Stimulated activated CD8-positive, alpha-beta memory T cell treated with anti-CD3 and anti-CD28 coated beads, Interleukin-2, amount 100 ng/mL, for 1 hour (primary cell): ENCODE measurements around the gene TMTC2.
"Not testable (repeated sequence)": the region's sequence is repeated elsewhere in the genome, so short reads cannot be mapped to it uniquely, and the experiment has no call there.

ENCODE experiments used
- DNase-seq, 2 donors: peaks; one replicate each; pipeline ENCODE4 v3.0.0-alpha.2; 2020; ENCODE audit warnings: low read depth in 2 of 2

TMTC2 gene

DNA sequence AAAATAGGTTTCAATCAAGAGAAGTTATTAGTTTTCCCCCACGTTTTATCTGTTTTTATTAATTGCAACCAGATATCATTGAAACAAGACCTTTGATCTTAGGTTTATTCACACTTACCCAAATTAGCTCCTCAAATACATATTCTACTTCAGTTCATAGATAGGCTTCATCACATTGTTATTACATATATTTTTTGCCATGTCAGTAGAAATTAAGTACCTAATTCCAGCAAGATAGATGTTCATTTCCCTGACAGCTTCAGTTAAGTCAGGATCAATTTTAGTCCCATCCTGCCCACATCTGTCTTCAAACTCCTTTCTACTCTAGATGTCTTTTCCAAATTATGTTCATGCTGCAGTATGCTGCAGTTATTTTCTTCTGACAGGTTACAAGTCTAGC lies 388.8 kb downstream of the TMTC2 start:
- no peak for DNase-seq

DNA sequence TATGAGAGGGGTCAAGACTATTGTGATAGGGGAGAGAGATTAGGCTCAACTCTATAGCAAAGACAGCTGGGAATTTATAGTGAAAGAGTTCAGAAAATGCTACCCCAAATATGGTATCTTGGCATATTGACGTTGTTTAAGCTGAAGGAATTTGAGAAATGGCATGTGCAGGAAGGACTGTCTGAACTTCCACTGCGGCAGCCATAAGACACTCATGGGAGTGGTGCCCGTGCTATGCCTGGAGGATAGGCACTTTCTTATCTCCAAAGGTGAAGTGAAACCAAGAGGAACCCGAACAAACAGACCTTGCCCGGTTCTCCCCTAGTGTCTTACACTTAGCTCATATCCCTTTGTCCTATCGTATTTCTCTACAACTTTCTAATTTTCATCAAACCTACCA lies 390.3 kb downstream of the TMTC2 start:
- DNase-seq, result no peak

DNA sequence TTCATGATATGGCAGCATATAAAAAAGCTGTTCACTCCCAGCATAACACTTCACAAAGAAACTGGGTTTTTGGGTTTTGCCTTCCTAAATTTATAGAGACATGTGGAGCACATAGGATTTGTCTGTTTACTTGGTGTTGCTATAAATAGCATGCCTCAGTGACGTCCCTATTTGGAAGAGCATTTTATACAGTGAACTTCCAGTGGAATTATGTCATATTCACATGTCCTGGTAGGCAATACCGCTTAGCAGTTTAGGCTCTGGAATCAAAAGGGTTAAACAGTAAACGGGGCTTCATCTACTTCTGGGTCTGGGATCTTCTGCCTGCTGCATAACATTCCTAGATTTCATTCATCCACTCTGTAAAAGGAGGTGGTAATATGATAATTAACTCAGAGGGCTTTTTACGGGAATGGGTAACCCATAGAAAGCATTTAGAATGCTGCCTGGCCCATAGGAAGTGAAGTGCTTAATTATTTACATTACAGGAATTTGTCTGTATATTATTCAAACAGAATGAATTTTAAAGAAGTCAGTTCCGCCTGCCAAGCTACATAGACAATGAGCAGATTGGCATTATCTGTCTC lies 396.1 kb downstream of the TMTC2 start:
- DNase-seq, result no peak

DNA sequence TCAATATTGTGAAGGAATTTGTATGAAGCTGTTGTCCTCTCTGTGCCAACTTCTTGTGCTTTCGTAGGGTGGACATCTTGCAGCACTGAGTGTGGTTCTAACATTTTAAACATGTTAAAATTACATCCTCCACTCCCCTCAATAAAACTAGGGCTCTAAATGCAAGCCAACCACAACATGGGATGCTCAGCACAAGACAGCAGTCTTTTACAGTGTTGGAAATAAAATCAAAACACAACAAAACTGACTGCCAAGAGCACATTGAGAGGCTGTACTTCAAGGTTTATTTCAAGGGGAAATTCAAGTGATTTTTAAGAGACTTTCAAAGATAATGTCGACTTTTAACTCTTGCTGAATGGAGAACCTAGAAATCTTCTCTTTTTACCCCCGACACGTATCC lies 396.9 kb downstream of the TMTC2 start:
- no peak for DNase-seq

DNA sequence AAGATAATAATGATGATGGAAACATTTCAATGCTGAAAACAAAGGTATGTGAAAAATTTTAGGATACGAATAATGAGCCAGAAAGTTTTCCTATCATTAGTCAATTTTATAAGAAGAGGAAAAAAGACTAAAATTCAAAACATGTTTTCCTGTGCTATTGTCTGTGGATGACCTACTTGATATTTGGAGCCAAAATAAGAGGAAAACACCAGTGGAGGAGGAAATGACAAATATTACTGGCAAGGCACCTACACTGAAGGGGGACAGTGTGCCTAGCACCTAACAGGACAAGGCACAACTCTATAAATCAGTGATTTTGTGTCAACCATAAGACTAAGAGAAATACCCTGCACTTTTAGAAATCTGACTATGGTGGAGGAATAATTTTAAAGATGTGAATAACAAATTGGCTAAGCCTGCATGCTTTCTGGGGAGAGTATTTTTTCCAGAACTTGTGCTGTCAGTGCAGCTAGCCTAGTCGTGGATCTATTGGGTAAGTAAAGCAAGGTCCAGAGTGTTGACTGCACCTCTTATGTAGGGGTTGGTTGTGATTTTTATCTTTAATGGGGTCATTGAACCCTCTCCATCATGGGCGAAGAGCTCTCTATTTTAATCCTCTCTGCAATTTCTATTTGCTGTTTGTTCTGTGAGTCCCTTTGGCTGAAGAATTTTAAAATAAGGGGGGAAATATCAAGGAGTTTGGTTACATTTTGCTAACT lies 398.0 kb downstream of the TMTC2 start:
- DNase-seq, result no peak

DNA sequence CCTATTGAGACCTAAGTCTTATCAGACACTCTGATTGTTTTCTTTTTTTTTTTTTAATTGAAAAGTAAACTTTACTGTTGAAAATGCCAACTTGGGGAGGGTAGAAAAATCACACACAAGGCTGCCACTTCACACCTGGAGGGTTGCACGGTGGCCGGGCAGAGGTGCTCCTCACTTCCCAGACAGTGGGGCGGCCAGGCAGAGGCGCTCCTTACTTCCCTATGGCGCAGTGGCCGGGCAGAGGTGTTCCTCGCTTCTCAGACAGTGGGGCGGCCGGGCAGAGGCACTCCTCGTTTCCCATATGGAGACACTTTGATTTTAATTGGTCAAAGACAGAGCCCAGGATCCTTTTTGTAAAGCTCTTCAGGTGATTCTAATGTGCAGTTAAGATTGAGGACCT lies 399.3 kb downstream of the TMTC2 start:
- no peak for DNase-seq

DNA sequence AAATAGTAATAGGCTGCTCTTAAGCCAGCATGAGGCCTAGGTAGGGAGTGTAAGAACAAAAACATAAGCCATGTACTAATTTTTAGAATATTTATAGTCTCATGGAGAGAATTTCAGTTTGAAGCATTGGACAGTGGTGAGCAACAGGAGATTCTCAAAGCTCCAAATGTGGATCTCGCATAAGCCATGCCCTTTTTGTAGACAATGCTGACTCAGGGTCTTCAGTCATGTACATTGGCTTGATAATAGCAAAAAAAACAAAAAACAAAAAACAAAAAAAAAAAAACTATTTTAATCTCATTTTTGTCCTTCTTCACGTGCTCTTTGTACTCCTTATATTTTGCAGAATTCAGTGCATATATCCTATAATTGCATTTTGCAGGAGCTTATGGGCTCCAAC lies 402.9 kb downstream of the TMTC2 start:
- DNase-seq, result no peak

DNA sequence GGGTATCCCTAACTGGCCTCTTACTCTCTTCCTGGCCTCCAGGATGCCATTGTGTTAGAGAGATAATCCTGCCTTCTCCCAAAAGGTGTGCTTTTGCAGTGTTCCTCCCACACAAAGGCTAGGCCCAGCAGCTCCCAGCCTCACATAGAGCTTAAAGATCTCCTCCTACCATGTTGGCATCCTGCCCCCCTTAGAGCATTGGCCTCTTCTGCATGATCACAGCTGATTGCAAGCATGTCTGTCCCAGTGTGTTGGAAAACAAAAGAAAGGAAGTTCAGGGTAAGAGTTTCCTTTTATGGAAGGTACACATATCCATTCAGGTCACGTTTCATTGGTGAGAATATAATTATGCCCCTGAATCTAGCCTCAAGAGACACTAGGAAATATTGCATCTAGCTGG lies 405.4 kb downstream of the TMTC2 start:
- DNase-seq, result no peak

DNA sequence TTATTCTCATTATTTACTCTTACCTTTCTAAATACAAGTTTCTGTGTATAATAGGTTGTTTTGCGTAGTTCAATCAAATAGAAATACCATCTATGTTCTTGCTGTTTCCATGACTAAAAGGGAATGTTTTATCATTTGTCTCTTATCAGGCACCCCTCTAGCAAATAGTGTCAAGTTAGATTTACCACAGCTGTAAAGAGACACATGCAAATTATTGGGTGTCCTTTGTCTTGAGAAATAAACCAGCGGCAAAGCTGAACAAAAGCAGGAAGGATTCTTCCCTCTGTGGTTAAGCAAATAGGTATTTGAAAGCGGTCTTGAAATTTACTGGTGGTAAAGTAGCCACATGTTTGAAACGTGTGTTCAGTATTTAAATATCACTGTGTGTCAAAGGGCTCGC lies 405.9 kb downstream of the TMTC2 start:
- no peak for DNase-seq

DNA sequence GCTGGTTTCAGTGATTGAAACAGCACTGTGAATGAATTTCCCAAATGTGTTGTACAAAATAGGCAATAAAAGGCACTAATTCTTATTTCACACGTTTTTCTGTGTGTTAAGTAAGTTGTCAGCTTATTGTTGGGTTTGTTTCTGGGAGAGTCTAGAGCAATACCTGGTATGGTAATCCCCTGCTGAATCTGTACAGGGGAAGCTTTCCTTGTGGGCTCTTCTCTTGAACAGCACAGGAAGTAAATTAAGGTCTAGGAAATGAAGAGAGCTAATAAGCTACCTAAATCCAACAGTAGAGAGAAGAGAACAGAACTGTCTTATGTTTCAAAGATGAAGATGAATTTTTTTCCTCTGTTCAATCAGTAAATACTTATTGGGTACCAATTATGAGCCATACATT lies 406.7 kb downstream of the TMTC2 start:
- no peak for DNase-seq

DNA sequence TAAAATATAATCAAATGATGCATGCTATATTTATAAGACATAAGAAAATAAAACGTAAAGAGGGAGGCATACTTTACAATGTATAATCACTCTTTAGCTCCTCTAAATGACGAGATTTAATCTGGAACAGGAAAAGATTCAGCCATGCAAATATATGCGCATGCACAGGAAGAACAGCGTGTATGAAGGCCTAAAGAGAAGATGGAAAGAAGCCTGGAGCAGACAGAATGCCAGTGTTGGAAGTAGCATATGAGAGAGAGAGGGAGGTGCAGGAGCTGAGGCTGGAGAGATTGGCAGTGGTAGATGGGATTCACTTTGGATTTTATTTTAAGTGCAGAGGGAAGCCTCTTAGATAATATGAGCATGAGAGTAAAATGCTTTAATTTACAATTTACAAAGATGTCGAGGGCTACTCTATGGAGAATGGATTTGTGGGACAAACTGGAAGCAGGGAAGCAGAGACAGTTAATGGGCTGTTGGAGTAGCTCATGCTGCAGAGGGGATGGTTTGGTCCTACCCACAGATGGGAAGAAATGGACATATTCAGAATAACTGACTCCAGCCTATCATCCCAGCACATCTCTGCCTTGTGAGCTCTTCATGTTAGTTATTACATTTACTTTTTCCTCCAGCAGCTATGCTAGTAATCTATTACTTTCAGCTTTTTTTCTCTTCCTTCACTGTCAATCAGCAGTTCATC lies 411.1 kb downstream of the TMTC2 start:
- DNase-seq, result no peak

DNA sequence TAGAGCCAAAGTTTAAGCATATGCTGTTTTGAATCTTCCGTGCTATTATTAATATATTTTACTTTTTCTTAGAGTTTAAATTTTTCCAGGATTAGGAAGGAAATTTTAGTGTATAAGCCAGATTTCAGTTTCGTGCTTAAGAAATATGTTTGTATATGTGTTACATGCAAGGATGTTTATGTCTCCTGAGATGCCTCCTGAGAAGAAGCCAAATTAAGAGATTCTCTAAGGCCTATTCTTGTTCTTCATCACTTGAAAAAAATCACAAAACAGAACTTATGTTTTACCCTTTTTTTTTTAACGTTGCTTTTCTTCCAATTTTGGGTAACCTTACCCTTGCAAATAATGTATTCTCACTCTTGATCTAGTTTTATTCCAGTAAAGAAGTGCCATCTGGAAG lies 412.7 kb downstream of the TMTC2 start:
- DNase-seq, result no peak

DNA sequence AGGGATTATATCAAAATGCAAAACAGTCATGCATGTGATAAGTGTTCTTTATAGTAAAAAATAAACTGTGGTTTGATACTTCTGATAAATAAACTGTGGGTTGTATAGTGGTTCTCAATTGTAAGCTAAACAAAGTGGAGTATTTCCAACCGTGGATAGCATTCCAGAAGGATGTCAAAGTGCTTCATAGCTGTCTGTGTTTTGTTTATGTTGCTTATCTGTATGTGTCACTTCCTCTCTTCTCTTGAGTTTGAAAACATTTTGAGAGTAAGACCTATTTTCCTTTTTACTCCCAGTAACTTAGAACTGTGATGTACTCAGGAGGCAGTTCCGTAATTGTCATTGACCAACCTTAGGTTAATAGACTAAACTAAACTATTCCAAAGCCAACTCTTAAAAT lies 415.8 kb downstream of the TMTC2 start:
- no peak for DNase-seq

DNA sequence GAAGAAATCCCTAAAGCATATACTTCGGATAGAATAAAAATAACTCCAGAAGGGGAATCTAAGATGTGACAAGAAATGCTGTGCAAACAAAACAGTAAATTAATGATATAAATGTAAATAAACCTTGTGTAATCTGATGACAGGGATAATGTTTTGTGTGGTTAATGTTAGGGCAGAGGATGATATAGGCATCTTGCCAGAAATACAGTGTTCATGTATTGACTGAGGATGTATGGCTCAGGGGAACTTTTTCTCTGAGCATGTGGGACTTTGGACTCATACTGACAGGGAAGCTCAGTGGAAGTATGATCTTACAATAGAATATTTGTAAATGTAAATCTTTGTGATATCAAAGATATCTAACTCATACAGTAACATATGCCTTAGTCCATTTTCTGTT lies 420.2 kb downstream of the TMTC2 start:
- DNase-seq, result no peak

DNA sequence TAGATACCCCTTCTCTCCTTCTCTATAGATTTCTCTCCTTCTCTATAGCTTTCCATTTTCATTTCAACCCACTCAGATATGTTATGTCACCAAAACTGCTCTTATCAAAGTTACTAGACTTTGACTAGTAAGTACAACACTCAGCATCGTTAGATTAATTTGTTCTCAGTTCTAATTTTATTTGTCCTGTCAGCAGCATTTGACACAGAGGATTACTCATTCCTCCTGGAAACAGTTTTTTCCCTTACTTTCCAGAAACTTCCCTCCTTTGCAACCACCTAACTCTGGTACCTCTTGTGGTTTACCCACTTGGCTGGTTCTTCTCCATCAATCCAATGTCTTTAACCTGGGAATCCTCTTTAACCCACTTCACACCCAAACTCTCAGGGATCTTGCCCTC lies 423.7 kb downstream of the TMTC2 start:
- no peak for DNase-seq

DNA sequence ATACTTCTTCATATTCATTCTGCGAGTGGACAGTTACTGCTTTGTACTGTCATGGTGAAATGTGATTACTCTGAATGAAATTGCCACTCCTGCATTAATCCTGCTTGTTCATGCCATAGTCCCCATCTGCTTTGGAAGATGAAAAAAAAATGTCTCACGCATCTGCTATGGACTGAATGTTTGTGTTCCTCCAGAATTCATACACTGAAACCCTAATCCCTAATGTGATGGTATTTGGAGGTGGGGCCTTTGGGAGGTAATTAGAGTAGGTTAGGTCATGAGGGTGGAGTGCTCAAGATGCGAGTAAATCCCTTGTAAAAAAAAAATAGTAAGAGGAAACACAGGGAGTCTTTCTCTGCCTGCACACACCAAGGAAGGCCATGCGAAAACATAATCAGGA lies 427.2 kb downstream of the TMTC2 start:
- no peak for DNase-seq

DNA sequence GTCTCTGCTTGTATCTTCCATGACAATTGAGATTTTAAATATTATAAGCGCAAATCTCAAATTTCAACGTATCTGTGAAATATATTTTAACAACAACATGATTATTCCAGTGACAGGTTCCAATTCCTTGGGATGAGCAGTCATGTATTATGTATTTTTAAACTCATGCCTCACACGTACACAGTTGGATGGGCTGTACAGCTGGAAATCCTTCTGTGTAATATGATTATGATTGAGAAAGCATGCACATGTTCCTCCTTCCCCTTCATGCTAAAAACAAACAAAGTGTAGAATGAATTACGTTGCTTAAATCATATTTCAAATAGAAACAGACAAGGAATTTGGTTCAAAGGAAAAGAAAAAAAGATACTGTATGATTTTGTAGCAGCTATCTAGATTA lies 428.3 kb downstream of the TMTC2 start:
- DNase-seq, result no peak

DNA sequence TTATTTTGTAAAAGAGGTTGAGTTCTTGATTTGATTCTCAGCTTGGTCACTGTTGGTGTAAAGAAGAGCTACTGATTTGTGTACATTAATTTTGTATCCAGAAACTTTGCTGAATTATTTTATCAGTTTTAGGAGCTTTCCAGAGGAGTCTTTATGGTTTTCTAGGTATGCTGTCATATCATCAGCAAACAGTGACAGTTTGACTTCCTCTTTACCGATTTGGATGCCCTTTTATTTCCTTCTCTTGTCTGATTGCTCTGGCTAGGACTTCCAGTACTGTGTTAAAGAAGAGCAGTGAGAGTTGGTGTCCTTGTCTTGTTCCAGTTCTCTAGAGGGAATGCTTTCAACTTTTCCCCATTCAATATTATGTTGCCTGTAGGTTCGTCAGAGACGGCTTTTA lies 431.2 kb downstream of the TMTC2 start:
- DNase-seq, result not testable (repeated sequence)

DNA sequence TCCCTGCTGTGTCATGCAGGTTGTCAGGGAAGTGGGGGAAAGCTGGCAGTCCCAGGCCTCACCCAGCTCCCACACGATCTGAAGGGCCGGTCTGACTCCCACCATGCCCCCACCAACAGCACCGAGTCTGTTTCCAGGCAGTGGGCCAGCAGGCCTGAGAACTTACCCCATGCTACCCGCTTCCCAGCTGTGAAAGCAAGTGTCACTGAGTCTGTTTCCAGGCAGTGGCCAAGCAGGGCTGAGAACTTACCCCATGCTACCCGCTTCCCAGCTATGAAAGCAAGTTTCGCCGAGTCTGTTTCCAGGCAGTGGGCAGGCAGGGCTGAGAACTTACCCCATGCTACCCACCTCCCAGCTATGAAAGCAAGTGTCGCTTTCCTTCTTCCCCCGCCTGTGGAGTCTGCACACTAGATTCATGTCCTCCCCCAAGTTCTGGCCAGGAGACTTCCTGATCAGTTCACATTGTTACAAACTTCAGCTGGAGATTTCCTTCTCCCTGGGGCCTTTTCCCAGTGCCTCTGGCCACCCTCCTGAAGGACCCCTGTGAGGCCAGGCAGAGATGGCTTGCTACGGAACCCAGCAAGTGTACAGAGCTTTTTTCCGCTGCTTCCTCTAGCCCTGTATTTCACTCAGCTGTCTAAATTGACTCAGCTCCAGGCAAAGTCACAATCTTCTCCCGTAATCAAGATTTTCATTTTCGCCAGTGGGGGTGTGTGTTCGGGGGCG lies 435.4 kb downstream of the TMTC2 start:
- DNase-seq, result no peak

DNA sequence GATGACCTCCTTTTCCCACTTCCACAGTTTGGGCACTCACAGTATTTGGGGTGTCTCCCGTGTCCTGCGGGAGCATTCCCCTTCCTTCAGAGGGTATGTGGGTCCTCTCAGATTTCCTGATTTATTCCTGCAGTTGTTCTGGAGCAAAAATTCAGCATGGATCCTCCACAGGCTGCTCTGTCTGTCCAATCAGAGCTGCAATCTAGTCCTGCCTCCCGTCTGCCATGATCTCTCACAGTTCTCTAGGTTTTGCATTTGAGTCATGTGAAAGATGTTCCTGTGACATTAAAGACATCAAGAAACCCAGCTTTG lies 435.9 kb downstream of the TMTC2 start:
- DNase-seq, result no peak

DNA sequence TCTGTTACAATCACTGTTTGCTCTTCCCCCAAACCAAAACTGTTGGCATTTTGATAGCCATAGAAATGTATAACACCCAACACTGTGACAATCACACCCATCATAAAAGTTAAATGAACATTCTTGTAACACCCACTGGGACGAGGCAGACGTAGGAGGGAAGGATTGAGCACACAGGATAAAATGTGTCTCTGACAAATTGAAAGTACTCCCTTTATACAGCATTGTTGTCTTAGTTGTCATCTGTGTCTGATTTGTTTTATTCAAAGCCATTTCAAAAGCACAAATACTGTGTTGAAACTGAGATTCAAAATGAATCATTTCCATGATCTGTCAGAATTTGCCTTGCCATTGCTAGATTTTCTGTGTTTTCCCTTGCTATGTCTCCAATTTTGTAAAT lies 436.3 kb downstream of the TMTC2 start:
- DNase-seq, result no peak

DNA sequence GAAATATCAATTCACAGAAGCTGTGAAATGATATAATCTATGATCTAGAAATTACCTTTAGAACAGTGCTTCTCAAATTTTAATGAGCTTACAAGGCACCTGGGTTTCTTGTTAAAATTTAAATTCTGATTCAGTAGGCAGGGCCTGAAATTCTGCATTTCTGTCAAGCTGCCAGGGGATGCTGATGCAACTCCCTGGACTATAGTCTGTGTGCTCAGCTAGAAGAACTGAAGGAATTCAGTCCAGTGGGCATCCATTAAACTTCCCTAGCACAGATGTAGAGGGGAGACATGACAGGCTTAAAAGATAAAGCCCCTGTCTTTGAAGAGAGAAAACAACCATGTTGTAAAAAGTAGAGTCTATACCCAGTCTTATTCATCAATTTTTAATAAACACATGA lies 441.8 kb downstream of the TMTC2 start:
- DNase-seq, result no peak

DNA sequence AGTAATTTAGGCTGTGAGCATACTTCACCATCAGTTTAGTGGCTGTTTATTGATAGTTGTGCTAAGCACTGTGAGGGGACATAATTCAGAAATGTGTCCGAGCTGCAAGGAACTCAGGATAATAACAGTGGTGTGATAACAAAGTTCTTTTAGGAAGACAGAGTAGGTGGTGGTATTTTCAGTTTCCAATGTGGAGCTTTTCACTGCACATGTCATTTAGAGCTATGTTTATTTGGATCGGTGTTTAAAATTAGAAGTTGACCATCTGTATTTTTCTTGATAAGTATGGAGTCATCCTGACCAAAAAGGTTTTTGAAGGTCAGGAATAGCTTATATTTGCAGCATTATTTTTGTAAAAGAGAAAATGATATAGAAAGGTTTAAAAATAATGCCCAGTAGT lies 443.5 kb downstream of the TMTC2 start:
- no peak for DNase-seq
